Neutrophil (primary cell): ENCODE measurements around the gene SHF.
A peak's percentile ranks its signal among the peaks of the same experiment; 100 is the strongest.

Experiments used
- H3K27ac ChIP-seq: fragments of 200-600 bp; sonication (generic); 2 replicates; pipeline ENCODE4 v1.5.1; 2016; ENCODE audit warnings: mild to moderate bottlenecking, moderate library complexity
- H3K27me3 ChIP-seq: fragments of 200-600 bp; sonication (generic); 2 replicates; pipeline ENCODE4 v1.6.0; 2016; ENCODE audit warnings: mild to moderate bottlenecking
- H3K36me3 ChIP-seq: fragments of 200-600 bp; sonication (generic); 2 replicates; pipeline ENCODE4 v1.5.1; 2017
- H3K4me1 ChIP-seq, 2 experiments: fragments of 200-600 bp in 1 of 2; sonication (generic) in 1 of 2; 1 replicate in 1 of 2; 2 replicates in 1 of 2; pipeline versions ENCODE4 v1.5.1 to v1.6.1; 2013 to 2016; ENCODE audit warnings: low read depth in 1 of 2, low read length in 1 of 2, mild to moderate bottlenecking in 1 of 2, moderate library complexity in 1 of 2; ENCODE audit not compliant: control insufficient read depth in 1 of 2, insufficient read depth in 1 of 2
- H3K4me3 ChIP-seq, 2 experiments: fragments of 200-600 bp in 1 of 2; sonication (generic) in 1 of 2; 1 replicate in 1 of 2; 2 replicates in 1 of 2; pipeline ENCODE4 v1.5.1; 2013 to 2016; ENCODE audit warnings: low read depth in 1 of 2, low read length in 1 of 2, mild to moderate bottlenecking in 1 of 2, moderate library complexity in 1 of 2
- H3K9me3 ChIP-seq: fragments of 200-600 bp; sonication (generic); 2 replicates; pipeline ENCODE4 v1.5.1; 2016
- CTCF ChIP-seq: fragments of 200-600 bp; sonication (generic); IDR thresholded peaks from 2 replicates; pipeline ENCODE4 v1.5.1; 2016; ENCODE audit warnings: antibody characterized with exemption

The SHF gene

GRCh38 chr15:45118131-45118588 is 69.6 kb downstream of the SHF start:
- H3K27me3 ChIP-seq = peaks cover 97% of the 10 kb centered on the region
- H3K4me1 ChIP-seq = peaks cover 11 to 20% of the 10 kb centered on the region in 2 experiments
- H3K36me3 ChIP-seq = no peaks in the 10 kb centered on the region
- peak; percentile 97 for TF ChIP-seq CTCF
- peak overlapping the region; percentile 28 to 33 for H3K4me3 ChIP-seq
- H3K9me3 ChIP-seq = no peaks in the 10 kb centered on the region
- no peak overlapping the region for H3K27ac ChIP-seq

- Histone ChIP-seq H3K4me1 (peaks cover 12 to 25% of the 10 kb centered on the region in 2 experiments), H3K27me3 (peaks cover 97% of the 10 kb centered on the region), H3K4me3 (peak overlapping the region; percentile 28 to 33), H3K27ac (no peak overlapping the region), H3K9me3 (no peaks in the 10 kb centered on the region), H3K36me3 (no peaks in the 10 kb centered on the region)
- no peak for TF ChIP-seq CTCF
Observed at GRCh38 chr15:45117308-45118130, 70.2 kb downstream of the SHF start.
